GM18511 (cell line): ENCODE data around the gene HAP1.

Source experiments
- ATAC-seq: cut with Tn5 transposase; IDR thresholded peaks from one replicate; pipeline ENCODE4 v1.9.1; 2021; ENCODE audit warnings: mild to moderate bottlenecking, moderate library complexity; ENCODE audit not compliant: unreplicated experiment

Gene HAP1

GRCh38 chr17:41766135-41766534 is 31.7 kb upstream of the HAP1 start:
- no peak for ATAC-seq

GRCh38 chr17:41763327-41763726 is 28.9 kb upstream of the HAP1 start:
- no peak for ATAC-seq

GRCh38 chr17:41762841-41763240 is 28.4 kb upstream of the HAP1 start:
- ATAC-seq = no peak

- ATAC-seq = no peak
These were observed 27.9 kb upstream of the HAP1 start for GRCh38 chr17:41762391-41762790.

GRCh38 chr17:41760878-41761277 is 26.4 kb upstream of the HAP1 start:
- no peak for ATAC-seq

GRCh38 chr17:41758601-41759000 is 24.2 kb upstream of the HAP1 start:
- no peak for ATAC-seq

- ATAC-seq = no peak
These were observed 19.6 kb upstream of the HAP1 start for GRCh38 chr17:41754066-41754465.

- ATAC-seq = no peak
These were observed 16.8 kb upstream of the HAP1 start for GRCh38 chr17:41751288-41751687.

GRCh38 chr17:41750862-41751261 is 16.4 kb upstream of the HAP1 start:
- no peak for ATAC-seq

GRCh38 chr17:41748275-41748674 is 13.8 kb upstream of the HAP1 start:
- ATAC-seq = no peak

- no peak for ATAC-seq
These were observed 7.3 kb upstream of the HAP1 start for GRCh38 chr17:41741709-41742108.

- no peak for ATAC-seq
These were observed 6.1 kb upstream of the HAP1 start for GRCh38 chr17:41740506-41740905.

- ATAC-seq = no peak
These were observed 5.4 kb upstream of the HAP1 start for GRCh38 chr17:41739661-41740352.

GRCh38 chr17:41738801-41739112 is 4.3 kb upstream of the HAP1 start:
- ATAC-seq = no peak

- no peak for ATAC-seq
These were observed 3.8 kb upstream of the HAP1 start for GRCh38 chr17:41738077-41738800.

GRCh38 chr17:41737680-41738023 is 3.2 kb upstream of the HAP1 start:
- no peak for ATAC-seq

GRCh38 chr17:41736983-41737679 is 2.7 kb upstream of the HAP1 start:
- ATAC-seq = no peak

GRCh38 chr17:41735744-41736143 is 1.3 kb upstream of the HAP1 start:
- ATAC-seq = no peak

- no peak for ATAC-seq
These were observed 488 bp upstream of the HAP1 start for GRCh38 chr17:41734949-41735313.

- ATAC-seq = no peak
These were observed 900 bp downstream of the HAP1 start for GRCh38 chr17:41733348-41734138.

GRCh38 chr17:41731836-41732235 is 2.6 kb downstream of the HAP1 start:
- ATAC-seq = no peak

GRCh38 chr17:41730479-41730878 is 4.0 kb downstream of the HAP1 start:
- ATAC-seq = no peak
